GM12878 (cell line): Measurements from ENCODE around the gene ACO1. TPM values are rescaled to one million over a fixed set of nuclear protein-coding genes. Genes with fewer than 3 reads are reported as not detected.

Experiments used
- ATAC-seq: fragments of 200-7000 bp; cut with Tn5 transposase; 3 replicates; pipeline ENCODE4 v1.9.1; 2020; ENCODE audit warnings: mild to moderate bottlenecking, moderate library complexity
- BruUV-seq: library from RNA; stranded (reverse); fragments of 400-500 nt; replicated peaks from 2 replicates; lab custom pipeline; 2021; lab: Mats Ljungman, UMichigan
- CTCF ChIA-PET: fragments of 300-600 bp; sonication (Branson Sonifier 250); formaldehyde crosslinking; extraction: SDS; loops from one replicate; lab custom pipeline; 2021; ENCODE audit warnings: inconsistent platforms; lab: Yijun Ruan, JAX
- POLR2A ChIA-PET: fragments of 350-600 bp; formaldehyde crosslinking; extraction: SDS; loops from one replicate; lab custom pipeline; 2021; ENCODE audit warnings: inconsistent platforms; lab: Charles Lee
- RAD21 ChIA-PET: fragments of 300-600 bp; sonication (Branson Sonifier 250); formaldehyde crosslinking; loops from one replicate; lab custom pipeline; 2023; ENCODE audit warnings: antibody characterized with exemption; ENCODE audit not compliant: unreplicated experiment; lab: Charles Lee
- SMC1A ChIA-PET: fragments of 300-600 bp; sonication (Branson Sonifier 250); formaldehyde crosslinking; loops from one replicate; lab custom pipeline; 2023; ENCODE audit not compliant: unreplicated experiment, uncharacterized antibody; lab: Charles Lee
- DNase-seq: peaks from one replicate; pipeline ENCODE4 v3.0.0-alpha.2; 2011; ENCODE audit warnings: low read depth, low spot score
- FAIRE-seq: peaks from 3 replicates; lab custom pipeline; 2011; peaks lifted over from hg19 to GRCh38; lab: Jason Lieb, UNC
- H2AFZ ChIP-seq: 2 replicates; pipeline ENCODE4 v1.6.0; 2011; ENCODE audit warnings: low read depth, low read length, control low read depth; ENCODE audit not compliant: control insufficient read depth
- H3K27ac ChIP-seq: 2 replicates; pipeline ENCODE4 v1.5.1; 2011; ENCODE audit warnings: control low read depth; ENCODE audit not compliant: control insufficient read depth, insufficient read depth
- H3K27me3 ChIP-seq, 2 experiments: replicated peaks in 1 of 2; 2 replicates each; pipeline versions ENCODE4 v1.6.0 to v1.6.1; 2011; ENCODE audit warnings: low read length in 1 of 2; ENCODE audit not compliant: control insufficient read depth in 2 of 2, insufficient read depth in 2 of 2
- H3K36me3 ChIP-seq, 2 experiments: 2 replicates each; pipeline ENCODE4 v1.5.1; 2011; ENCODE audit warnings: low read length in 1 of 2; ENCODE audit not compliant: control insufficient read depth in 2 of 2, insufficient read depth in 2 of 2
- H3K4me1 ChIP-seq: 2 replicates; pipeline ENCODE4 v1.6.1; 2011; ENCODE audit warnings: mild to moderate bottlenecking, low read length, moderate library complexity, mixed read lengths; ENCODE audit not compliant: control insufficient read depth, insufficient read depth
- H3K4me2 ChIP-seq: 2 replicates; pipeline ENCODE4 v1.6.0; 2011; ENCODE audit warnings: control low read depth; ENCODE audit not compliant: control insufficient read depth, insufficient read depth
- H3K4me3 ChIP-seq: fragments of 200-600 bp; sonication (generic); 2 replicates; pipeline ENCODE4 v1.5.1; 2016
- H3K79me2 ChIP-seq: 2 replicates; pipeline ENCODE4 v1.6.0; 2011; ENCODE audit warnings: low read length; ENCODE audit not compliant: control insufficient read depth, insufficient read depth
- H3K9ac ChIP-seq: 2 replicates; pipeline ENCODE4 v1.8.0; 2011; ENCODE audit warnings: low read length, control low read depth, mixed read lengths; ENCODE audit not compliant: control insufficient read depth, insufficient read depth
- H3K9me3 ChIP-seq: replicated peaks from 3 replicates; pipeline ENCODE4 v1.5.1; 2011; ENCODE audit warnings: mild to moderate bottlenecking, low read length; ENCODE audit not compliant: control insufficient read depth, insufficient read depth
- H4K20me1 ChIP-seq: 2 replicates; pipeline ENCODE4 v1.6.0; 2011; ENCODE audit not compliant: control insufficient read depth, insufficient read depth
- ASH2L ChIP-seq: fragments of 300-600, 200-600 bp; sonication (generic); IDR thresholded peaks from 2 replicates; pipeline ENCODE4 v1.6.1; 2017; ENCODE audit warnings: low read depth, mild to moderate bottlenecking, borderline replicate concordance
- CBX5 ChIP-seq: sonication (generic); IDR thresholded peaks from 2 replicates; pipeline ENCODE4 v1.6.1; 2016; ENCODE audit warnings: low read depth, moderate library complexity, mild to moderate bottlenecking, inconsistent platforms
- GATAD2B ChIP-seq: fragments of 450-650 bp; conservative IDR thresholded peaks from 2 replicates; pipeline ENCODE4 v1.6.1; 2017; ENCODE audit warnings: low read depth, mild to moderate bottlenecking, moderate library complexity
- IRF3 ChIP-seq: fragments of 450-650 bp; IDR thresholded peaks from 2 replicates; pipeline ENCODE4 v1.6.1; 2014; ENCODE audit warnings: mild to moderate bottlenecking
- IRF4 ChIP-seq: IDR thresholded peaks from 2 replicates; pipeline ENCODE4 v1.6.1; 2011; ENCODE audit warnings: low read depth, low read length
- NR2F1 ChIP-seq: fragments of 450-650 bp; conservative IDR thresholded peaks from 2 replicates; pipeline ENCODE4 v1.6.1; 2017; ENCODE audit warnings: mild to moderate bottlenecking
- RBBP5 ChIP-seq: fragments of 200-600 bp; sonication (generic); conservative IDR thresholded peaks from 2 replicates; pipeline ENCODE4 v1.6.1; 2016
- REST ChIP-seq: IDR thresholded peaks from 2 replicates; pipeline ENCODE4 v1.6.1; 2012; ENCODE audit warnings: mild to moderate bottlenecking, low read depth, low read length
- SMAD5 ChIP-seq: IDR thresholded peaks from 2 replicates; pipeline ENCODE4 v1.6.1; 2016; ENCODE audit warnings: antibody characterized with exemption, low read depth
- STAT3 ChIP-seq: IDR thresholded peaks from 2 replicates; pipeline ENCODE4 v1.6.1; 2011; ENCODE audit warnings: low read depth, low read length, improper control_type of control experiment
- SUZ12 ChIP-seq: fragments of 200-600 bp; sonication (generic); IDR thresholded peaks from one replicate; pipeline ENCODE4 v1.6.1; 2018; ENCODE audit warnings: antibody characterized with exemption, mild to moderate bottlenecking; ENCODE audit not compliant: unreplicated experiment
- TCF3 ChIP-seq: IDR thresholded peaks from 2 replicates; pipeline ENCODE4 v1.6.1; 2012; ENCODE audit warnings: low read depth, mild to moderate bottlenecking, low read length, borderline replicate concordance; ENCODE audit not compliant: insufficient read depth
- WGBS: methylation state at CpG from one replicate; pipeline ENCODE4 v1.1.6; 2016; ENCODE audit warnings: low lambda C conversion rate; ENCODE audit not compliant: insufficient replicate concordance, insufficient coverage; ENCODE audit errors: missing lambda C conversion rate; 5-methylcytosine and 5-hydroxymethylcytosine counted together
- in situ Hi-C: fragments of 300-500 bp; cut with MboI; formaldehyde crosslinking; loops from 9 replicates; pipeline ENCODE4 v1.14.3; 2018; ENCODE audit warnings: mixed read lengths
- intact Hi-C: fragments of 100-400 bp; cut with micrococcal nuclease; formaldehyde crosslinking; loops from one replicate; pipeline ENCODE4 v1.14.2; 2022; ENCODE audit not compliant: unreplicated experiment
- polyA plus RNA-seq, 11 experiments: library from polyadenylated mRNA; depleted of rRNA in 4 of 11; unstranded in 6 of 11; stranded (reverse) in 5 of 11; fragments of >200 nt; fragmentation: Nextera tagmentation in 4 of 11; fragmentation: Illumina TruSeq in 1 of 11; extraction: Ambion mirVana in 4 of 11; extraction: Trizol in 1 of 11; gene quantifications; 1 replicate in 1 of 11; 2 replicates in 10 of 11; pipeline versions ENCODE4 v1.2.1 to v1.2.3, GENCODE V29; 2011 to 2016; ENCODE audit warnings: inconsistent platforms in 2 of 11, missing spikeins in 2 of 11, low read depth in 1 of 11
- total RNA-seq, 4 experiments: library from RNA; depleted of rRNA in 3 of 4; stranded (reverse); fragments of >200 nt in 3 of 4; fragmentation: Illumina TruSeq in 1 of 4; extraction: Trizol in 1 of 4; gene quantifications; 2 replicates each; pipeline versions ENCODE4 v1.2.1 to v1.2.3, GENCODE V29; 2013 to 2021
- TF ChIP-seq, protein P1 (sequence below): IDR thresholded peaks from 2 replicates; pipeline ENCODE4 v1.6.1; 2011; ENCODE audit warnings: low read depth, low read length, improper control_type of control experiment, borderline replicate concordance
- TF ChIP-seq, protein P2 (sequence below): fragments of 450-650 bp; IDR thresholded peaks from 2 replicates; pipeline ENCODE4 v1.6.1; 2017; ENCODE audit warnings: antibody characterized with exemption, mild to moderate bottlenecking, moderate library complexity
- TF ChIP-seq, protein P3 (sequence below): fragments of 450-650 bp; IDR thresholded peaks from 2 replicates; pipeline ENCODE4 v1.6.1; 2017; ENCODE audit warnings: mild to moderate bottlenecking

Gene ACO1
- total and polyA plus RNA-seq, 10 of the 15 experiments (the other 5 are each of a cell fraction or from before 2014, with no cell fraction given), result 0.21 to 6.5 (median 3.3) TPM

DNA sequence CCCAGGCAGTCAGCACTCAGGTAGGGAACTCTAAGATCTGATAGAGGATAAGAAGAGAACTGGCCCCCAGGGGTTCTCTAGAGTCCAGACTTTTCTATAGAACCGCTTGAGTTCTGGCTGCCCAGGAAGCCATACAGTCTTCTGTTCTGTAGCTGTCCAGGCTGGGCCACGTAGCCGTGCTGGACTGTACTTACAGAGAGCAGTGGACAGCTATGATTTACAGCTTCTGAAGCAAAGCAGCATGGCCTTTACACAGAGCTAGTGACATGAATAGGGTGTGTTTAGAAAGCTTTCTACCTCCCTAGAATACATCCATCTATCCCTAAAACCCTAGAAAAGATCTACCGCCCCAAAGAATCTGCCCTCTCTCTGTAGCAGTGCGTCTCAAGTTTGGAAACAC lies 57.2 kb downstream of the ACO1 start:
- ATAC-seq (no peak), DNase-seq (no peak), FAIRE-seq (no peak)
- H3K9me3 ChIP-seq, result no peaks in the 10 kb centered on the region
- H3K36me3 ChIP-seq, result 0 out of 4 replicates have a peak, but pooled peaks cover 0 to 10% of the 10 kb centered on the region in 2 experiments
- no peaks in the 10 kb centered on the region for H3K4me1 ChIP-seq
- in situ Hi-C loops, result no loop called here
- H3K79me2 ChIP-seq, result no peaks in the 10 kb centered on the region
- WGBS, result 83% methylated on average over 5 of the region's 5 CpGs
- BruUV-seq, result no TSS peak
- no peak overlapping the region for H2AFZ ChIP-seq
- no peak overlapping the region for H3K9ac ChIP-seq
- TF ChIP-seq NR2F1 (no peak), RBBP5 (no peak), SUZ12 (no peak), ASH2L (no peak), TCF3 (no peak), CBX5 (no peak), SMAD5 (no peak), REST (no peak), GATAD2B (no peak), IRF4 (no peak), IRF3 (no peak), STAT3 (no peak)
- TF ChIP-seq, protein P1, sequence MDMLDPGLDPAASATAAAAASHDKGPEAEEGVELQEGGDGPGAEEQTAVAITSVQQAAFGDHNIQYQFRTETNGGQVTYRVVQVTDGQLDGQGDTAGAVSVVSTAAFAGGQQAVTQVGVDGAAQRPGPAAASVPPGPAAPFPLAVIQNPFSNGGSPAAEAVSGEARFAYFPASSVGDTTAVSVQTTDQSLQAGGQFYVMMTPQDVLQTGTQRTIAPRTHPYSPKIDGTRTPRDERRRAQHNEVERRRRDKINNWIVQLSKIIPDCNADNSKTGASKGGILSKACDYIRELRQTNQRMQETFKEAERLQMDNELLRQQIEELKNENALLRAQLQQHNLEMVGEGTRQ, result no peak
- TF ChIP-seq, protein P2, sequence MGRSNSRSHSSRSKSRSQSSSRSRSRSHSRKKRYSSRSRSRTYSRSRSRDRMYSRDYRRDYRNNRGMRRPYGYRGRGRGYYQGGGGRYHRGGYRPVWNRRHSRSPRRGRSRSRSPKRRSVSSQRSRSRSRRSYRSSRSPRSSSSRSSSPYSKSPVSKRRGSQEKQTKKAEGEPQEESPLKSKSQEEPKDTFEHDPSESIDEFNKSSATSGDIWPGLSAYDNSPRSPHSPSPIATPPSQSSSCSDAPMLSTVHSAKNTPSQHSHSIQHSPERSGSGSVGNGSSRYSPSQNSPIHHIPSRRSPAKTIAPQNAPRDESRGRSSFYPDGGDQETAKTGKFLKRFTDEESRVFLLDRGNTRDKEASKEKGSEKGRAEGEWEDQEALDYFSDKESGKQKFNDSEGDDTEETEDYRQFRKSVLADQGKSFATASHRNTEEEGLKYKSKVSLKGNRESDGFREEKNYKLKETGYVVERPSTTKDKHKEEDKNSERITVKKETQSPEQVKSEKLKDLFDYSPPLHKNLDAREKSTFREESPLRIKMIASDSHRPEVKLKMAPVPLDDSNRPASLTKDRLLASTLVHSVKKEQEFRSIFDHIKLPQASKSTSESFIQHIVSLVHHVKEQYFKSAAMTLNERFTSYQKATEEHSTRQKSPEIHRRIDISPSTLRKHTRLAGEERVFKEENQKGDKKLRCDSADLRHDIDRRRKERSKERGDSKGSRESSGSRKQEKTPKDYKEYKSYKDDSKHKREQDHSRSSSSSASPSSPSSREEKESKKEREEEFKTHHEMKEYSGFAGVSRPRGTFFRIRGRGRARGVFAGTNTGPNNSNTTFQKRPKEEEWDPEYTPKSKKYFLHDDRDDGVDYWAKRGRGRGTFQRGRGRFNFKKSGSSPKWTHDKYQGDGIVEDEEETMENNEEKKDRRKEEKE, result no peak
- TF ChIP-seq, protein P3, sequence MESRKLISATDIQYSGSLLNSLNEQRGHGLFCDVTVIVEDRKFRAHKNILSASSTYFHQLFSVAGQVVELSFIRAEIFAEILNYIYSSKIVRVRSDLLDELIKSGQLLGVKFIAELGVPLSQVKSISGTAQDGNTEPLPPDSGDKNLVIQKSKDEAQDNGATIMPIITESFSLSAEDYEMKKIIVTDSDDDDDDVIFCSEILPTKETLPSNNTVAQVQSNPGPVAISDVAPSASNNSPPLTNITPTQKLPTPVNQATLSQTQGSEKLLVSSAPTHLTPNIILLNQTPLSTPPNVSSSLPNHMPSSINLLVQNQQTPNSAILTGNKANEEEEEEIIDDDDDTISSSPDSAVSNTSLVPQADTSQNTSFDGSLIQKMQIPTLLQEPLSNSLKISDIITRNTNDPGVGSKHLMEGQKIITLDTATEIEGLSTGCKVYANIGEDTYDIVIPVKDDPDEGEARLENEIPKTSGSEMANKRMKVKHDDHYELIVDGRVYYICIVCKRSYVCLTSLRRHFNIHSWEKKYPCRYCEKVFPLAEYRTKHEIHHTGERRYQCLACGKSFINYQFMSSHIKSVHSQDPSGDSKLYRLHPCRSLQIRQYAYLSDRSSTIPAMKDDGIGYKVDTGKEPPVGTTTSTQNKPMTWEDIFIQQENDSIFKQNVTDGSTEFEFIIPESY, result no peak
- RAD21 ChIA-PET, result no interaction called here
- CTCF ChIA-PET, result interaction anchor here (1.4 kb wide), 2 partner anchors 8 to 62 kb away, joined by 4 to 5 read pairs; no protein-coding TSS in a partner anchor
- no peak overlapping the region for H3K4me3 ChIP-seq
- no peaks in the 10 kb centered on the region for H4K20me1 ChIP-seq
- intact Hi-C loops, result no loop called here
- H3K4me2 ChIP-seq, result no peak overlapping the region
- H3K27me3 ChIP-seq, result no peaks in the 10 kb centered on the region
- H3K27ac ChIP-seq, result no peak overlapping the region
- POLR2A ChIA-PET, result no interaction called here
- SMC1A ChIA-PET, result interaction anchor here (1.4 kb wide), 1 partner anchor 62 kb away, joined by 4 read pairs; no protein-coding TSS in a partner anchor
